Activated naive CD4-positive, alpha-beta T cell treated with anti-CD3 and anti-CD28 coated beads, Interleukin-2, amount 10 ng/mL, durations not matched to agents 7 days and 5 days (primary cell): ENCODE data around the gene RUSC2.
"Not testable (repeated sequence)": the region's sequence is repeated elsewhere in the genome, so short reads cannot be mapped to it uniquely, and the experiment has no call there.

Experiments used
- CTCF ChIA-PET: fragments of 350-600 bp; sonication (Branson Sonifier 250); formaldehyde crosslinking; loops from one replicate; lab custom pipeline; 2021; ENCODE audit warnings: antibody characterized with exemption; lab: Charles Lee
- DNase-seq: peaks from one replicate; pipeline ENCODE4 v3.0.0-alpha.2; 2020
- H3K27ac Mint-ChIP-seq: one replicate; pipeline ENCODE4 v1.8.0; 2021; ENCODE audit warnings: mild to moderate bottlenecking, moderate library complexity, mixed read lengths
- H3K27me3 Mint-ChIP-seq: one replicate; pipeline ENCODE4 v1.8.0; 2021; ENCODE audit warnings: mild to moderate bottlenecking, mixed read lengths
- H3K36me3 Mint-ChIP-seq: one replicate; pipeline ENCODE4 v1.8.0; 2021; ENCODE audit warnings: mixed read lengths
- H3K4me1 Mint-ChIP-seq: one replicate; pipeline ENCODE4 v1.8.0; 2021; ENCODE audit warnings: mixed read lengths
- H3K4me3 Mint-ChIP-seq: one replicate; pipeline ENCODE4 v1.8.0; 2021; ENCODE audit warnings: mild to moderate bottlenecking, moderate library complexity, mixed read lengths
- H3K9me3 Mint-ChIP-seq: one replicate; pipeline ENCODE4 v1.8.0; 2021; ENCODE audit warnings: mixed read lengths

The RUSC2 gene

DNA sequence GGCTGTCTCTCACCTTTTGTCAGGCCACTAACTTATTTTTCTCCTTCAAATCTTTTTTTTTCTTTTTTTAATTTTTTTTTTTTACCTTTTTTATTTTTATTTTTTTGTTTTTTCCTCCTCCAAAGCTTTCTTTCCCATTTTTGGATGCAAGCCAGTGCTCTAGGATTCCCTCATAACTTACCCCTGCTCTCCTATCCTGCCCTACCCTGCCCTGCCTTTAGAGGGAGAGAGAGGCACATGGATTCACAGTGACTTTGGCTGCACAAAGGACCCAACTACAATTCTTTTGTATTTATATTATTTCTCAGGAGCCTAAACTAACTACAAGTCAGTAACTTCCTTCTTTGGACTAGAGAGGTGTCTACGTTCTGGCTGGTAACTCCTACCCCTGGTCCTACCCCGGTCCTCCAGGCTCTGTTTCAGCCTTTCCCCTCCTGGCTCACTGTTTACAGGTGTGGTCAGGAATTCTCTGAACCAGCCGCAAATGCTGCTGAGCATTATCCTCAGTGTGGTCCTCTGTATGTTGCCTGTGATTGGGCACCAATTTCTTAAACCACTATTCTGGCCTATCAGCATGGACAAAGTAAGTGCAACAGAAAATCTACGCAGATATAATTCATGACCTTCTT lies 8.4 kb upstream of the RUSC2 start:
- CTCF ChIA-PET, result interaction anchor here (4.2 to 6.9 kb wide), 2 partner anchors 72 to 363 kb away, joined by 29 to 40 read pairs; partner anchors contain the start of gene ATOSB
- DNase-seq, result peak; percentile 56
- Mint-ChIP-seq H3K27me3 (peaks cover 28% of the 10 kb centered on the region), H3K4me1 (no peaks in the 10 kb centered on the region), H3K36me3 (no peaks in the 10 kb centered on the region), H3K27ac (no peak overlapping the region), H3K4me3 (no peak overlapping the region), H3K9me3 (no peaks in the 10 kb centered on the region)

DNA sequence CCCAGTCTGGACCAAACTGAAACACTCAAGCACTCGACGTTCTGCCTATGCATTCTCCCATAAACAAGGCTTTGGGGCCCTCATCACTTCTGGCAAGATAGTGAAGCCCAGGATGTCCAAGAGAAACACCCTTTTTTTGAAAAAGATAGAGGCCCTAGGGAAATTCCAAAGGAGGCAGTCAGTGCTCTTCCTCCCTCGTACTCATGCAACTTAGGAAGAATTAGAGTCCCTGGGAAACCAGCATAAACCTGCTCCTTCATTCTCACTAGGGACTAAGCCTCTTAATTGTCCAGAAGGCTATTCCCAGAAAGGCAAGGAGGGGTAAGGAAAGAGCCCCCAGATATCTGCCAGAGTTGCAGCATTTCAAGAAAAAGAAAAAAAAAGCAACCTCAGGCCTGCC lies 7.8 kb upstream of the RUSC2 start:
- CTCF ChIA-PET, result no interaction called here
- Mint-ChIP-seq H3K4me1 (no peaks in the 10 kb centered on the region), H3K9me3 (no peaks in the 10 kb centered on the region), H3K4me3 (no peak overlapping the region), H3K36me3 (no peaks in the 10 kb centered on the region), H3K27ac (no peak overlapping the region), H3K27me3 (peaks cover 22% of the 10 kb centered on the region)
- DNase-seq, result no peak

DNA sequence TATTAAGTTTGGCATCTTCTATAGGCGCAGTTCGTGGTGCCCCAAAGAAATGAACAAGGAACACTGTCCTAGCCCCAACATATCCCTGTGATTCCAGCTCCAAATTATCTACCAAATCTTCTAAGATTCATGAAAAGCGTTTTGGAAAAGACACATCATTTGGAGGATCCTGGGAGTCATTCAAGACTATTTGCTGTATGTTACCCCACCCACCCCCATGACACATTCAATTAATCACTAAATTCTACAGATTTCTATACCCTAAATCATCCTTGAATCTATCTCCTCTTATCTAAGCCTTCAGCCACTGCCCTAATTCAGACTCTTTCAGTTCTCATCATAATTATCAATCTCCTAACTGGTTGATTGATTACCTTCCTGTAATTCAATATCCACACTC lies 5.5 kb upstream of the RUSC2 start:
- Mint-ChIP-seq H3K36me3 (no peaks in the 10 kb centered on the region), H3K27ac (no peak overlapping the region), H3K4me1 (peaks cover 6% of the 10 kb centered on the region), H3K27me3 (peaks cover 29% of the 10 kb centered on the region), H3K9me3 (no peaks in the 10 kb centered on the region), H3K4me3 (no peak overlapping the region)
- CTCF ChIA-PET, result interaction anchor here (1.4 kb wide), 1 partner anchor 69 kb away, joined by 9 read pairs; no protein-coding TSS in a partner anchor
- no peak for DNase-seq

DNA sequence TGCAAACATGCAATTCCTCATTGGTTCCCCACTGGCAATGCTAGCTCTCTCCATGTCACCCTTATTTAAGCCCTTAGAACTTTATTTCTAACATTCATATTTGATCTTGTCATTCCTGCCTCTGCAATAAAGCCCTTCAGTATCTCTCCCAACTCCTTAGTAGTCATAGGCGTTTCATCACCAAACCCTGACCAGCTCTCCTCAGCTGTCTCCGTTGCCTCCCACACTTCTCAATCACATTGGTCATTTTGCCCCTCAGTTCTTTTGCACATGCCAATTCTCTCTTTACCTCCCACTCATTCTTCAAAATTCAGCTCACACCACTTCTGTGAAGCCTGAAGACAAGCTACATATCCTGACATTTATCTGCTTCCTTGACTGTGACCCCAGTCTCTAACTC lies 2.8 kb upstream of the RUSC2 start:
- CTCF ChIA-PET, result interaction anchor here (0.9 to 1.1 kb wide), 3 partner anchors 22 to 67 kb away, joined by 3 to 5 read pairs (median 5); no protein-coding TSS in a partner anchor
- H3K27me3 Mint-ChIP-seq, result peaks cover 29% of the 10 kb centered on the region
- DNase-seq, result no peak
- H3K9me3 Mint-ChIP-seq, result no peaks in the 10 kb centered on the region
- peaks cover 25% of the 10 kb centered on the region for H3K4me1 Mint-ChIP-seq
- H3K27ac Mint-ChIP-seq, result no peak overlapping the region
- H3K4me3 Mint-ChIP-seq, result no peak overlapping the region
- no peaks in the 10 kb centered on the region for H3K36me3 Mint-ChIP-seq

DNA sequence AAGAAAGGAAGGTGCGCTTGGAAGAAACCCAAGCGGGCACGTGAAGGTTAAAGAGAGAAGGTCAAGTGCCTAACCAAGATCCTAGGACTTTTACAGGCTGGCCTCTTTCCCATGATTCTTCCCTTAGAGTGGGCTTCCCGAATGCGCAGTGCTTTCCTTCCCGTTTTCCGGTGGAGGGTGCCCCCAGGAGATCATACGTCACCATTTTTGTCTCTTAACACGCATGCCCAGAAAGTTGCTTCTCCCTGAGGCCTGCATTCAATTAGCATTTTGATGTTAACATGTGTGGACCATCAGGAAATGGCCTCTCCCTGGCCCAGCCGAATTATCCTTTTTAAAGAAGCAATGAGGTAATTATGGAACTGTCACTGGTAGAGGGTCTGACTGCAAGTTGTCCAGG lies 1.9 kb upstream of the RUSC2 start:
- CTCF ChIA-PET, result no interaction called here
- H3K27ac Mint-ChIP-seq, result no peak overlapping the region
- peaks cover 29% of the 10 kb centered on the region for H3K4me1 Mint-ChIP-seq

DNA sequence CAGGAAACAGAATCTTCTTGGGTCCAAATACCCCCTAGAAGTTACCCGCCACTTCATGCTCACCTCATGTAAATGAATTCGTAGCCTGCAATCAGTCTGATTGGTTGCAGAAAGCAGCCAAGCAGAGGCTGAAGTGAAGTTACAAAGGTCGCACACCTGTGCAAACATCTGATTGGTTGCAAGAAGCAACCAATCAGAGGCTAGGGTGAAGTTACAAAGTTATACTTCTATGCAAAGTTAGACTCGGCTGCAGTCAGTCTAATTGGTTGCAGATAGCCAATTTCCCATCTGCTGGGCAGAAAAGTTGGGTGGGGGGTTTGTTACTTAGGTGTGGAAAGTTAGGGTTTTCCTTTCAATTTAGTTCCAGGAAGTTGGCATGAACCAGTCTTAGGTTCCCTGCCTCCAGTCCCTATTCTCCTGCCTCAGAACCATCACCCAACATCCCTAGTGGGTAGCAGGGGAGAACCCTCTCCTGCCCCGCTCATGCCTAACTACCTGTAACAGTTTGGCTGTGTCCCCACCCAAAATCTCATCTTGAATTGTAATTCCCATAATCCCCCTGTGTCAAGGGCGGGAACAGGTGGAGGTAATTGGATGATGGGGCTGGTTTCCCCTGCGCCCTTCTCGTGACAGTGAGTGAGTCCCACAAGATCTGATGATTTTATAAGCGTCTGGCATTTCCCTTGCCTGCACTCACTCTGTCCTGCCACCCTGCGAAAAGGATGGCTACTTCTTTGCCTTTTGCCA lies 1.2 kb upstream of the RUSC2 start:
- Mint-ChIP-seq H3K27ac (no peak overlapping the region), H3K4me3 (peak overlapping the region; percentile 49), H3K9me3 (no peaks in the 10 kb centered on the region), H3K4me1 (peaks cover 29% of the 10 kb centered on the region), H3K36me3 (no peaks in the 10 kb centered on the region), H3K27me3 (peaks cover 29% of the 10 kb centered on the region)
- DNase-seq, result no peak
- CTCF ChIA-PET, result interaction anchor here (0.6 to 1.6 kb wide), 4 partner anchors 63 to 786 kb away, joined by 3 to 14 read pairs (median 6); no protein-coding TSS in a partner anchor

More for the DNA sequence above, 1.9 kb upstream of the RUSC2 start:
- Mint-ChIP-seq H3K4me3 (no peak overlapping the region), H3K36me3 (no peaks in the 10 kb centered on the region), H3K9me3 (no peaks in the 10 kb centered on the region), H3K27me3 (peaks cover 29% of the 10 kb centered on the region)
- no peak for DNase-seq

DNA sequence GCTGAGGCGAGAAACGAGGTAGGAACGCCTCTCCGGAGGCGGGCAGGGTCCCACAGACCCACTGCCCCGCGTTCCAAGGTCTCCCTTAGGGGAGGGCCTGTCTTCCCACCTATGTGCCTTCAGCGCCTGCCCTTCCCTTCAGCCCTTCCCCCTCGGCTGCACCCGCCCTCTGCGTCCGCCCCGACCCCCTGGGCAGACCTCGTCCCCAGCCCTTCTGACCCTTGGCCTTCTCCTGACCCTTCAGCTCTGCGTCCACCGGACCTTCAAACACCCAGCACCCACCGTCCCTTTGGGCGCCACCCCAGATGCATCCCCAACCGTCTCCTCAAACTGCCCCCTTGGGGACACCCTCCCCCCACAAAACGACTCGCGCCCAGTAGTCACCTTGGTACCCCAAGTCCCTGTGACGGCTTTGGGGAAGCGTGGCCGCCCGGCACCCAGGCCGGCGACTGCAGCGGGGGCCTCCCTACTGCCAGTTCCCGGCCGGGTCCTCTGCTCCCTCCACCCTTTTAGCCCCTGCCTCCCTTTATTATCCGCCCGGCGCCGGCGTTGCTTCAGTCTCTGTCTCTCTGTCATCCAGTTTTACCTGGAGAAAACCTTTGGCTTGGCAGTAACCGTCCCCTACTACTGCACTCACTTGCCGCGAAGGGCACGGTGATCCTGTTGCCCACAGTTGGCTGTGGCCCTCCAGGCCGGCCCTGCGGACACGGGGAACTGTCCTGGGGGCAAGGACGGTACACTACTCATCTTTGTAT lies 421 bp downstream of the RUSC2 start:
- H3K9me3 Mint-ChIP-seq, result no peaks in the 10 kb centered on the region
- no peaks in the 10 kb centered on the region for H3K36me3 Mint-ChIP-seq
- CTCF ChIA-PET, result interaction anchor here (0.8 to 1.6 kb wide), 6 partner anchors 62 to 376 kb away, joined by 3 to 14 read pairs (median 4); no protein-coding TSS in a partner anchor

DNA sequence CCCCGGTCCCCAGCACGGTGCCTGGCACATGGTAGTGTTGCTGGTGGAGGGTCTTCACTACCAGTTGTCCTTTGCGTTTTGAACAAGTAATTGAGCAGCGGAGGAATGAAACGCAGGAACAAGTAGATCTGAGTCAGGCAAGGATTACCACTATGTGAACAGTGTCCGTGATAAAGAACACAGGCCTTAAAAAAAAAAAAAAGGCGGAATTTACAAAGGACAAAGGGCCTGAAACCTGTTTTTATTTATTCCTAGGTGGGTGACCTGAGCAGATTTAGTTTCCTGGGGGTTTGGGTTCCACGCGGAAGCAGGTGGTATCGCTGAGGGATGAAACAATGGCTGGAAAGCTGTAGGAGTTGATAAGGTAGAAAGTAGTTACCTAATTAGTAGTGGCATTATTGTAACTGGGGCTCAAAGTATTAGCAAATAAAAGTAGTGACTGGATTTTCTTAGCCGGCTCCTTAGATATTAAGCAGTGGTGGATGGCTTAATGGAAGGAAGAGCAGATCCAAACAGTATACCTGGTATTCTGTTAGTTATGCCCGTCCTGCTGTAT lies 1.1 kb downstream of the RUSC2 start:
- Mint-ChIP-seq H3K27ac (no peak overlapping the region), H3K4me3 (peak overlapping the region; percentile 79)
- CTCF ChIA-PET, result no interaction called here

More for the DNA sequence above, 421 bp downstream of the RUSC2 start:
- H3K4me1 Mint-ChIP-seq, result peaks cover 32% of the 10 kb centered on the region
- H3K4me3 Mint-ChIP-seq, result peak overlapping the region; percentile 79
- no peak overlapping the region for H3K27ac Mint-ChIP-seq
- no peak for DNase-seq
- H3K27me3 Mint-ChIP-seq, result peaks cover 29% of the 10 kb centered on the region

DNA sequence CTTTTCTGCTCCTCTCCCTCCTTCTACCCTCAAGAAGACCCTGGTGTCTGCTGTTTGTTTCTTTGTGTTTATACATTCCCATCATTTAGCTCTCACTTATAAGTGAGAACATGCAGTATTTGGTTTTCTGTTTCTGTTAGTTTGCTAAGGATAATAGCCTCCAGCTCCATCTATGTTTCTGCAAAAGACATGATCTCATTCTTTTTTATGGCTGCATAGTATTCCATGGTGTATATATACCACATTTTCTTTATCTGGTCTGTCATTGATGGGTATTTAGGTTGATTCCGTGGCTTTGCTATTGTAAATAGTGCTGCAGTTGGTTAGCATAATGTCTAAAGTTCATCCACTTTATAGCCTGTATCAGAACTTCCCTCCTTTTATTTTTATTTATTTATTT lies 3.2 kb downstream of the RUSC2 start:
- Mint-ChIP-seq H3K27me3 (peaks cover 24% of the 10 kb centered on the region), H3K4me1 (peaks cover 43% of the 10 kb centered on the region)
- H3K27ac Mint-ChIP-seq, H3K4me3 Mint-ChIP-seq, H3K9me3 Mint-ChIP-seq, H3K36me3 Mint-ChIP-seq, CTCF ChIA-PET, DNase-seq: not testable (repeated sequence)

More for the DNA sequence above, 1.1 kb downstream of the RUSC2 start:
- Mint-ChIP-seq H3K36me3 (no peaks in the 10 kb centered on the region), H3K27me3 (peaks cover 29% of the 10 kb centered on the region), H3K9me3 (no peaks in the 10 kb centered on the region), H3K4me1 (peaks cover 38% of the 10 kb centered on the region)
- no peak for DNase-seq

DNA sequence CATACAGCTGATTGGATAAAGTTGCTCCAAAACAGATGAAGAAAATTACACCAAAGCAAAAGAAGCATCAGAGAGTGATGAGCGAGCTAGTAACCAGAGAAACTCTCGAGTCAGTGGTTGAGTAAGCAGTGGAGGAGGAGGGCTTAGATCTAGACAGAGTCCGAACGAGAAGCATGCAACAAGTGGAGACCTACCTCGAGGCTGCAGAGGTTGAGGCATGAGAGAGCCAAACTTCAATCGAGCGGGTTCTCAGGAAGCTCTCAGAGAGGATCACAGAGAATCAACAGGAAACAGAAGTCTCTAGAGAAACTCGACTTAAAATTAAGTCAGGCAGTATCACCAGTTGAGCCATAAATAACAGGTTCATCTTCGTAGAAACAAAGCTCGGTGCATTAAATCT lies 6.1 kb downstream of the RUSC2 start:
- H3K4me3 Mint-ChIP-seq, result no peak overlapping the region
- peak overlapping the region; percentile 1 for H3K27ac Mint-ChIP-seq
- peaks cover 13% of the 10 kb centered on the region for H3K9me3 Mint-ChIP-seq
- H3K27me3 Mint-ChIP-seq, result peaks cover under 1% of the 10 kb centered on the region
- H3K36me3 Mint-ChIP-seq, result peaks cover 2% of the 10 kb centered on the region
- DNase-seq, result peak; percentile 53
- CTCF ChIA-PET, result interaction anchor here (1.3 to 2.5 kb wide), 2 partner anchors 56 to 58 kb away, joined by 3 to 8 read pairs; no protein-coding TSS in a partner anchor
- H3K4me1 Mint-ChIP-seq, result peaks cover 31% of the 10 kb centered on the region

DNA sequence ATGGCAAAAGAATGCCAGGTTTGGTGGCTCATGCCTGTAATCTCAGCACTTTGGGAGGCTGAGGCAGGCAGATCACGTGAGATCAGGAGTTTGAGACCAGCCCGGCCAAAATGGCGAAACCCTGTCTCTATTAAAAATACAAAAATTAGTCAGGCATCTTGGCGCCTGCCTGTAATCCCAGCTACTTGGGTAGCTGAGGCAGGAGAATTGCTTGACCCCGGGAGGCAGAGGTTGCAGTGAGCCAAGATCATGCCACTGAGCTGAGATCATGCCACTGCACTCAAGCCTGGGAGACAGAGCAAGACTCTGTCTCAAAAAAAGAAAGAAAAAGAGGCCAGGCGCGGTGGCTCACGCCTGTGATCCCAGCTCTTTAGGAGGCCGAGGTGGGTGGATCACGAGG lies 8.3 kb downstream of the RUSC2 start:
- H3K4me3 Mint-ChIP-seq, CTCF ChIA-PET, H3K27me3 Mint-ChIP-seq, DNase-seq, H3K36me3 Mint-ChIP-seq, H3K27ac Mint-ChIP-seq: not testable (repeated sequence)
- Mint-ChIP-seq H3K4me1 (peaks cover 17% of the 10 kb centered on the region), H3K9me3 (peaks cover 13% of the 10 kb centered on the region)

DNA sequence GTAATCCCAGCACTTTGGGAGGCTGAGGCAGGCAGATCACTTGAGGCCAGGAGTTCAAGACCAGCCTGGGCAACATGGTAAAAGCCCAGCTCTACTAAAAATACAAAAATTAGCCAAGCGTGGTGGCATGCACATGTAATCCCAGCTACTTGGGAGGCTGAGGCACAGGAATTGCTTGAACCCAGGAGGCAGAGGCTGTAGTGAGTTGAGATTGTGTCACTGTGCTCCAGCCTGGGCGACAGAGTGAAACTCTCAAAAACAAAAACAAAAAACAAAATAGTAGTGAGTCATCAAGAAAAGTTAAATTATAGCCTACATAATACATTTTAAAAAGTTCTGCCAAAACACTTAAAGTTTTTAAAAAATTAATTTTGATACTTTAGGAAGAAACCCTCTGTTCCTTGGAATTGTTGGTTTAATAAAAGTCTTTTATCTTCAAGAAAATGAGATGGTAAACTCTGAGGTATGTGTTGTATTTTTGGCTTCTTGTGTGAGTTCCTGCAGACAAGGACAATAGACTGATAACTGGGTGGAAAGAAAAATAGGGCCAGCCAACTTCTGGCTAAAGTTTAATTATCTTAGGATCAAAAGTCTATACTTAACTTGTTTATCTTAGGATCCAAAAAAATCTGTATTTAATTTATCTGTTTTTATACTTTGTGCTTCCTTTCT lies 9.3 kb downstream of the RUSC2 start:
- H3K27ac Mint-ChIP-seq, result no peak overlapping the region
- H3K4me3 Mint-ChIP-seq, result no peak overlapping the region
- CTCF ChIA-PET, result no interaction called here
- no peak for DNase-seq
- peaks cover 4% of the 10 kb centered on the region for H3K27me3 Mint-ChIP-seq
- H3K36me3 Mint-ChIP-seq, result peaks cover 2% of the 10 kb centered on the region
- H3K9me3 Mint-ChIP-seq, result peaks cover 13% of the 10 kb centered on the region
- peaks cover 17% of the 10 kb centered on the region for H3K4me1 Mint-ChIP-seq

DNA sequence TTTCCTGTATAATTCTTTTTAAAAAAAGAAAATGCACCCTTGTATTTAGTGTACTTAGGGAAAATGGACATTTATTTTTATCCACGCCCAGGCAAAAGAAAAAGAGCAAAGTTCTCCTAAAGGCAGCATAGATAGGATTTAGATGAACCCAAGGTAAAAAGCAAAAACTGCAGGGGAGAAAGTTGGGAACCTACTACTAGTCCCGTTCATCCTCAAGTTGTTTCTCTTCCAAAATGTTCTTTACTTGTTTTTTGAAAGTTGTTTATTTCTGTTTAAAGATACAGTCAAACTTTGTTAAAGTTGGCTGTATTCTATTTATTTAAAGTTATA lies 9.8 kb downstream of the RUSC2 start:
- Mint-ChIP-seq H3K9me3 (peaks cover 13% of the 10 kb centered on the region), H3K4me3 (no peak overlapping the region), H3K36me3 (peaks cover 2% of the 10 kb centered on the region), H3K27me3 (peaks cover 4% of the 10 kb centered on the region), H3K4me1 (peaks cover 17% of the 10 kb centered on the region), H3K27ac (no peak overlapping the region)
- no peak for DNase-seq
- CTCF ChIA-PET, result no interaction called here
